ENCODE results near the gene NYNRIN.

- no peak for TF ChIP-seq CTCF (conservative IDR thresholded peaks at IDR 0.05; ENCODE audit: low read depth, low read length)
- no peak for TF ChIP-seq EZH2 (IDR thresholded peaks at IDR 0.05; ENCODE audit: low read length, unreplicated experiment)
- TF ChIP-seq EZH2phosphoT487 (IDR thresholded peaks at IDR 0.05; ENCODE audit: borderline replicate concordance, low read length) = no peak
Observed at GRCh38 chr14:24439830-24440605, 41.2 kb downstream of the NYNRIN start.

Measured in PC-3 (cell line).